Right atrium auricular region (tissue), 2 donors: ENCODE measurements around the gene CROCC2. TPM values are rescaled to one million over a fixed set of nuclear protein-coding genes. Genes with fewer than 3 reads are reported as not detected.

Source experiments
- DNase-seq: peaks from one replicate; pipeline ENCODE4 v3.0.0-alpha.2; 2019; ENCODE audit warnings: low spot score
- H3K27ac ChIP-seq, 2 donors: fragments of 200-600 bp; sonication (generic); 1 replicate in 1 of 2; 2 replicates in 1 of 2; pipeline ENCODE4 v1.5.1; 2016 to 2019
- H3K27me3 ChIP-seq, 2 donors: fragments of 200-600 bp; sonication (generic); one replicate each; pipeline versions ENCODE4 v1.5.1 to v1.6.0; 2017 to 2019
- H3K36me3 ChIP-seq: fragments of 200-600 bp; sonication (generic); one replicate; pipeline ENCODE4 v1.5.1; 2016
- H3K4me1 ChIP-seq, 2 donors: fragments of 200-600 bp; sonication (generic); one replicate each; pipeline versions ENCODE4 v1.5.1 to v1.6.0; 2017 to 2019
- H3K4me3 ChIP-seq, 2 donors: fragments of 200-600 bp; sonication (generic); 1 replicate in 1 of 2; 2 replicates in 1 of 2; pipeline ENCODE4 v1.5.1; 2017 to 2019; ENCODE audit warnings: mild to moderate bottlenecking in 1 of 2, moderate library complexity in 1 of 2
- H3K9me3 ChIP-seq, 2 donors: fragments of 200-600 bp; sonication (generic); one replicate each; pipeline ENCODE4 v1.5.1; 2019
- total RNA-seq, 2 donors: library from RNA; depleted of rRNA; stranded (reverse); fragments of >200 nt; gene quantifications; one replicate each; pipeline ENCODE4 v1.1.0, GENCODE V29; 2016
- TF ChIP-seq, protein P1 (sequence below), 2 donors: fragments of 200-600 bp; sonication (generic); IDR thresholded peaks; one replicate each; pipeline ENCODE4 v1.5.1; 2019; ENCODE audit warnings: antibody characterized with exemption in 2 of 2

CROCC2 gene
- total RNA-seq, 2 donors from 2014 or later: not detected

DNA sequence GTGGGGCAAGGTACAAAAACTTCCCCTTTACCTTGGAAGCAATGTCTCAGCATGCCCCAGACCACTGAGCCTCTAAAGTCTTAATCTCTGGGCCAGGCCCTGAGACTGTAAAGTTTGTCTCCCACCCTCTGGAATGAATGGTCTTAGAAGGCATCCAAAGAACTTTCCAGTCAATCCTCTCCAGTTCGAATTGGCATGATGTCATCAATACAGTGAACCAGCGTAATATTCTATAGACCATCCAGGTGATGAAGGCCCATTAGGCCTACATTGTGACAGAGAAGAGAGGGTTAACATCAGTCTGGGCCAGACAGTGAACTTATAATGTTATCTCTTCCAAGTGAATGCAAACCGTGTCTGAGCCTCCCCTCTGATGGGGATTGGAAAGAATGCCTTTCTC is 21.4 kb upstream of the CROCC2 start:
- Histone ChIP-seq H3K9me3 (no peaks in the 10 kb centered on the region), H3K4me3 (no peak overlapping the region), H3K27ac (no peak overlapping the region), H3K36me3 (no peaks in the 10 kb centered on the region), H3K27me3 (no peaks in the 10 kb centered on the region), H3K4me1 (no peaks in the 10 kb centered on the region)
- TF ChIP-seq, protein P1, sequence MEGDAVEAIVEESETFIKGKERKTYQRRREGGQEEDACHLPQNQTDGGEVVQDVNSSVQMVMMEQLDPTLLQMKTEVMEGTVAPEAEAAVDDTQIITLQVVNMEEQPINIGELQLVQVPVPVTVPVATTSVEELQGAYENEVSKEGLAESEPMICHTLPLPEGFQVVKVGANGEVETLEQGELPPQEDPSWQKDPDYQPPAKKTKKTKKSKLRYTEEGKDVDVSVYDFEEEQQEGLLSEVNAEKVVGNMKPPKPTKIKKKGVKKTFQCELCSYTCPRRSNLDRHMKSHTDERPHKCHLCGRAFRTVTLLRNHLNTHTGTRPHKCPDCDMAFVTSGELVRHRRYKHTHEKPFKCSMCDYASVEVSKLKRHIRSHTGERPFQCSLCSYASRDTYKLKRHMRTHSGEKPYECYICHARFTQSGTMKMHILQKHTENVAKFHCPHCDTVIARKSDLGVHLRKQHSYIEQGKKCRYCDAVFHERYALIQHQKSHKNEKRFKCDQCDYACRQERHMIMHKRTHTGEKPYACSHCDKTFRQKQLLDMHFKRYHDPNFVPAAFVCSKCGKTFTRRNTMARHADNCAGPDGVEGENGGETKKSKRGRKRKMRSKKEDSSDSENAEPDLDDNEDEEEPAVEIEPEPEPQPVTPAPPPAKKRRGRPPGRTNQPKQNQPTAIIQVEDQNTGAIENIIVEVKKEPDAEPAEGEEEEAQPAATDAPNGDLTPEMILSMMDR (IDR thresholded peaks at IDR 0.05): no peak
- no peak for DNase-seq

DNA sequence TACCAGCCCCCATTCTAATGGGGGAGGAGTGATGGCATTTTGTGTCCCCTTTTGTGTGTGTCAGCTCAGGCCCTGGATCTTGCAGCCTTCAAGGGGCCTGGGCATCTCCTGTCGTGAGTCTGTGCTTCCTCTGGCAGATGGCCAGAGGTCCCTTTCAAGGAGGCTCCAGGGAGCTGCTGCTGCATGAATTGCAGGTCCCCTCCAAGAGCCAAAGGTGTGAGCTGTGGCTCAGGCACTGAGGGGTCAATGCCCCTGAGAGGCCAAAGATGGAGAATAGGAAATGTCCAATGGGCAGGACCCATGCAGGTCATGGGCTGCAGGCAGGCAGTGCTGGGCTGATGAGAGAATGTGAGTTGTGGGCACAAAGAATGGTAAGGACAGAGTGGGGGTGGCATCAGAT is 20.6 kb upstream of the CROCC2 start:
- Histone ChIP-seq H3K36me3 (no peaks in the 10 kb centered on the region), H3K9me3 (no peaks in the 10 kb centered on the region), H3K4me1 (no peaks in the 10 kb centered on the region), H3K4me3 (no peak overlapping the region), H3K27me3 (no peaks in the 10 kb centered on the region), H3K27ac (no peak overlapping the region)
- DNase-seq: no peak
- TF ChIP-seq, protein P1 (IDR thresholded peaks at IDR 0.05): no peak

DNA sequence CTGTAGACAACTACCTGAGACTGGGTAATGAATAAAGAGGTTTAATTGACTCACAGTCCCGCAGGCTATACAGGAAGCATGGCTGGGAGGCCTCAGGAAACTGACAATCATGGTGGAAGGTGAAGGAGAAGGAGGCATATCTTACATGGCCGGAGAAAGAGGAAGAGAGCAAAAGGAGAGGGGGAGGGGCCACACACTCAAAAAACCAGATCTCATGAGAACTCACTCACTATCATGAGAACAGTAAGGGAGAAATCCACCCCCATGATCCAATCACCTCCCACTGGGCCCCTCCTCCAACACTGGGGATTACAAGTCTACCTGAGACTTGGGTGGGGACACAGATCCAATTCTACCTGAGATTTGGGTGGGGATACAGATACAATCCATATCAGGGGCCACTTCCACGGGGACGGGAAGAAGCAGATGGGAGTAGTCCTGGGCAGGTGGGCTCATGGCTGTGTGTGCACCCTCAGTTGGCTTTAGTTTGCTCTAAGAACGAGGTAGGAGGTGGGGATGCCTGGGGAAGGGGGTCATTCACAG is 20.0 kb upstream of the CROCC2 start:
- Histone ChIP-seq H3K9me3 (no peaks in the 10 kb centered on the region), H3K36me3 (no peaks in the 10 kb centered on the region), H3K27me3 (no peaks in the 10 kb centered on the region), H3K27ac (no peak overlapping the region), H3K4me1 (no peaks in the 10 kb centered on the region), H3K4me3 (no peak overlapping the region)
- TF ChIP-seq, protein P1 (IDR thresholded peaks at IDR 0.05): no peak
- DNase-seq: no peak

DNA sequence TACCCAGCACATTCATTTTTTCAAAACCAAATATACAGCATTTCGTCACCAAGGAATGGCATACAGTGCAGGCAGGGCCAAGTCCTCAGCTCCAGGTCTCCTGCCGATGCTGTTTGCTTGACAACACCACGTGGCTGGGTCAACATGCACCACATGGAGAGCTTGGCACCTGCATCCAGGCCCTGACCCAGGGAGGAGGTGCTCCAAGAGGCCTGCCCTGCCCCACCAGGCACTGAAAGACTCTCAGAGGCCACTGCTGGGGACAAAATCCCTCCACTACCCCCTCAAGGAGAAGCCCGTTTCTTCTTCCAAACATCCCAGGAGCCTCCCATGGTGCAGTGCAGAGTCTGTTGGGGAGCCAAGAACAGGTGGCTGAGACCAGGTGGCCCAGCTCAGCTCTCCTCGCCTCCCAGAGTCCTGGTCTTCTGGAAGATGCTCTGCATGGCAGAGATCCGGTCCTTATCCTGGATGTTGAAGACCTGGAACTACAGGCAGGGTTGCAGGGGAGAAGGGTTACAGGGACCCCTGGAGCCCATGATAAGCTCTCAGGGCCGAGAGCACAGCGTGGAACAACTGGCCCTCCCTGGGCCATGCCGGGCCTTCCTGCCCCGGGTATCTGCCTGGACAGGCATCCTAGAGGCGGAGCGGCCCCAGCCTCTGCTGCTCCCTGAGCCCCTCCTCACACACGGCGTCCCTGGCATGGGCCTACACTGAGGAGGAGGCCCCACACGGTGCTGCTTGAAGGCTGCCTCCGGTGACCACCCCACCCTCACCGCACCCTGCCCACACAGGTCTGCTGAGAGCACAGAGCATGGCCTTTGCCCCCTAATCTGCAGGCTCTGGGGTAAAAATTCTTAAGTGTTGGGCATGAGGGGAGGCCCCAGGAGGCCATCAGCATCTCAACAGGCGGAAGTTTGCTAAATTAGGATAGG is 19.2 kb upstream of the CROCC2 start:
- Histone ChIP-seq H3K36me3 (no peaks in the 10 kb centered on the region), H3K4me3 (no peak overlapping the region), H3K4me1 (no peaks in the 10 kb centered on the region), H3K9me3 (no peaks in the 10 kb centered on the region), H3K27me3 (no peaks in the 10 kb centered on the region), H3K27ac (no peak overlapping the region)
- DNase-seq: no peak
- TF ChIP-seq, protein P1 (IDR thresholded peaks at IDR 0.05): no peak

DNA sequence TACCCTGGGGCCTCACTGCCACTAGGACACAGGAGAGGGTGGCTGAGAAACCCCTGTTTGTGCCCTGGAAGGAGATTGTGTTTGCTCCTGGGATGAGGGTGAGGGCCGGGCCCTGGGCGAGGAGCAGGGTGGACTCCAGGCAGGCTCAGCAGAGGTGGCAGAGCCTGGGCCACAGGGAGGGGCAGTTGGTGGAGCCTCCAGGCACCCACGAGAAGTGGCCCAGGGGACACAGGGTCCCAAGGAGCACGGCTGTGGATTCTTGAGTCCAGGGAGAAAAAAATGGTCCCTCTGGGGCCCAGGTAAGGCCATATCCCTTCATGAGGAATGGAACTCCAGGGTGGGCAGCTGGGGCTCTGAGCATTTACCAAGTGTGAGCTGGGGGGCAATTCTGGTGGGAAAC is 18.5 kb upstream of the CROCC2 start:
- Histone ChIP-seq H3K36me3 (no peaks in the 10 kb centered on the region), H3K4me3 (no peak overlapping the region), H3K27ac (no peak overlapping the region), H3K27me3 (no peaks in the 10 kb centered on the region), H3K9me3 (no peaks in the 10 kb centered on the region), H3K4me1 (no peaks in the 10 kb centered on the region)
- DNase-seq: no peak
- TF ChIP-seq, protein P1 (IDR thresholded peaks at IDR 0.05): no peak
